GM18505 (cell line): ENCODE measurements around the gene NPR1.

Experiments used
- ATAC-seq: cut with Tn5 transposase; IDR thresholded peaks from one replicate; pipeline ENCODE4 v1.9.1; 2021; ENCODE audit not compliant: unreplicated experiment
- POLR2A ChIP-seq: IDR thresholded peaks from 4 replicates; pipeline ENCODE4 v1.6.1; 2011; ENCODE audit warnings: borderline replicate concordance; ENCODE audit not compliant: insufficient read depth, insufficient read length; ENCODE audit errors: extremely low read depth

NPR1 gene

GRCh38 chr1:153734396-153735089, 56.1 kb downstream of the NPR1 start:
- no peak for ATAC-seq
- no peak for TF ChIP-seq POLR2A

- no peak for TF ChIP-seq POLR2A
- no peak for ATAC-seq
Observed at GRCh38 chr1:153735090-153735420, 56.6 kb downstream of the NPR1 start.

DNA sequence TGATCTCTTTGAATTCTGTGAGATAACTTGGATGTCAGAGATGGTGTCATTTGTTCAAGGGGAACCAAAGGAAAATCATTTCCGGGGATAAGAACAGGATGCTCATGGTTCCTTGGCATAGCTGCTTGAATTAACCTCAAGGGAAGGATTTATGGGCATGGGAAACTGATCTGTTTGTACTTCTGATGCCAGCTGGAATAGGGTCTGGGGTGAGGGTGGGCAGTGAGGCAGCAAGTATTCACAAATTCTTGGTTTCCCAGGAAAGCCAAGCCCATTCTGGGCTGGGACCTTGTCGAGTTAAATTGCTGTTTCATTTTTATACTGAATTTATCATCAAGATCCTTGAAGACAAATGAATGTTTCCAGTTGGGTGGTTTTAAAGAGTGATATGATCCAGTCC, 63.5 kb downstream of the NPR1 start:
- no peak for ATAC-seq
- no peak for TF ChIP-seq POLR2A

GRCh38 chr1:153742411-153743142, 64.1 kb downstream of the NPR1 start:
- no peak for TF ChIP-seq POLR2A
- ATAC-seq = no peak
